ENCODE measurements around the gene SMAGP.
"Not testable (repeated sequence)": the region's sequence is repeated elsewhere in the genome, so short reads cannot be mapped to it uniquely, and the experiment has no call there.

SMAGP gene

GRCh38 chr12:51263341-51263740, 6.9 kb downstream of the SMAGP start:
- Histone ChIP-seq H3K27ac (replicated peaks) (no peak overlapping the region), H3K27me3 (ENCODE audit: insufficient read depth, poor library complexity, severe bottlenecking) (no peaks in the 10 kb centered on the region), H3K4me3 (replicated peaks; ENCODE audit: insufficient read depth, low read length) (no peak overlapping the region)
- DNase-seq (ENCODE audit: low read depth in 1 of 2, low spot score in 1 of 2): no peak
- TF ChIP-seq SPI1 (IDR thresholded peaks at IDR 0.05; ENCODE audit: borderline replicate concordance, low read depth): no peak
- TF ChIP-seq, protein P1, sequence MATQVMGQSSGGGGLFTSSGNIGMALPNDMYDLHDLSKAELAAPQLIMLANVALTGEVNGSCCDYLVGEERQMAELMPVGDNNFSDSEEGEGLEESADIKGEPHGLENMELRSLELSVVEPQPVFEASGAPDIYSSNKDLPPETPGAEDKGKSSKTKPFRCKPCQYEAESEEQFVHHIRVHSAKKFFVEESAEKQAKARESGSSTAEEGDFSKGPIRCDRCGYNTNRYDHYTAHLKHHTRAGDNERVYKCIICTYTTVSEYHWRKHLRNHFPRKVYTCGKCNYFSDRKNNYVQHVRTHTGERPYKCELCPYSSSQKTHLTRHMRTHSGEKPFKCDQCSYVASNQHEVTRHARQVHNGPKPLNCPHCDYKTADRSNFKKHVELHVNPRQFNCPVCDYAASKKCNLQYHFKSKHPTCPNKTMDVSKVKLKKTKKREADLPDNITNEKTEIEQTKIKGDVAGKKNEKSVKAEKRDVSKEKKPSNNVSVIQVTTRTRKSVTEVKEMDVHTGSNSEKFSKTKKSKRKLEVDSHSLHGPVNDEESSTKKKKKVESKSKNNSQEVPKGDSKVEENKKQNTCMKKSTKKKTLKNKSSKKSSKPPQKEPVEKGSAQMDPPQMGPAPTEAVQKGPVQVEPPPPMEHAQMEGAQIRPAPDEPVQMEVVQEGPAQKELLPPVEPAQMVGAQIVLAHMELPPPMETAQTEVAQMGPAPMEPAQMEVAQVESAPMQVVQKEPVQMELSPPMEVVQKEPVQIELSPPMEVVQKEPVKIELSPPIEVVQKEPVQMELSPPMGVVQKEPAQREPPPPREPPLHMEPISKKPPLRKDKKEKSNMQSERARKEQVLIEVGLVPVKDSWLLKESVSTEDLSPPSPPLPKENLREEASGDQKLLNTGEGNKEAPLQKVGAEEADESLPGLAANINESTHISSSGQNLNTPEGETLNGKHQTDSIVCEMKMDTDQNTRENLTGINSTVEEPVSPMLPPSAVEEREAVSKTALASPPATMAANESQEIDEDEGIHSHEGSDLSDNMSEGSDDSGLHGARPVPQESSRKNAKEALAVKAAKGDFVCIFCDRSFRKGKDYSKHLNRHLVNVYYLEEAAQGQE (IDR thresholded peaks at IDR 0.05; ENCODE audit: insufficient replicate concordance, low read depth): no peak
- no peak for TF ChIP-seq POLR2AphosphoS5 (IDR thresholded peaks at IDR 0.05; ENCODE audit: low read depth)
- TF ChIP-seq CTCF (IDR thresholded peaks at IDR 0.05; ENCODE audit: insufficient read depth, low read length): no peak
- TF ChIP-seq GABPA (IDR thresholded peaks at IDR 0.05; ENCODE audit: low read depth): no peak

DNA sequence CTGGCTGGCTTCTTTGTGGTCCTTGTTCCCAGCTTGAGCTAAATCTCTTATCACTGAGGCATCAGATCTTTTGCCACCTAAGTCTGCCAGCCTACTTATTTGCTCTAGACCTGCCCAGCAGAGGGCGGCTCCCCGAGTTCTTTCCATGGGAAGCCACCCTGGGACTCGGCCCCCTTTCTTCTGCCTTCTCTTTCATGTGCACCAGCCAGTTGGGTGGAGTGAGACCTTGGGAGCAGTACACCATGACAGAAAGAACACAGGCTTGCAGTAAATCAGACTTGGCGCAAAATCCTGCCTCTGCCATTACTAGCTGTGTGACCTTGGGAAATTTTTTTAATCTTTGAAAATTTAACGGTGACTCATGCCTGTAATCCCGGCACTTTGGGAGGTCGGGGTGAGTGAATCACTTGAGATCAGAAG, 7.4 kb downstream of the SMAGP start:
- peak; percentile 28 for TF ChIP-seq CTCF (IDR thresholded peaks at IDR 0.05; ENCODE audit: insufficient read depth, low read length)
- TF ChIP-seq POLR2AphosphoS5 (IDR thresholded peaks at IDR 0.05; ENCODE audit: low read depth): no peak
- no peak overlapping the region for H3K27ac ChIP-seq (replicated peaks)
- no peak overlapping the region for H3K4me3 ChIP-seq (replicated peaks; ENCODE audit: insufficient read depth, low read length)
- DNase-seq (ENCODE audit: low read depth in 1 of 2, low spot score in 1 of 2): peak in 1 of 2 experiments; percentile 68
- H3K27me3 ChIP-seq (ENCODE audit: insufficient read depth, poor library complexity, severe bottlenecking): no peaks in the 10 kb centered on the region

DNA sequence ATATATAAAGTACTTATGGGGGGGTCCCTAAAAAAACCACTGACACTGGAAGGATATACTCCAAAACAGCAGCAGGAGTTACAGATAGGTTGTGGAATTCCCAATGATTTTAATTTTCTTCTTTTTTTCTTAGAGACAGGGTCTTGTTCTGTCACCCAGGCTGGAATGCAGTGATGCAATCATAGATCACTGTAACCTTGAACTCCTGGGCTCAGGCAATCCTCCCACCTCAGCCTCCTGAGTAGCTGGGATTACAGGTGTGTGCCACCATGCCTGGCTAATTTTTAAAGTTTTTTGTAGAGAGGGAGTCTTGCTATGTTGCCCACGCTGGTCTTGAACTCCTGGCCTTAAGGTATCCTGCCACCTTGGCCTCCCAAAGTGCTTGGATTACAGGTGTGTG, 10.6 kb downstream of the SMAGP start:
- not testable (repeated sequence) for H3K27me3 ChIP-seq (ENCODE audit: insufficient read depth, poor library complexity, severe bottlenecking); H3K27ac ChIP-seq (replicated peaks)

GRCh38 chr12:51254536-51254935, 15.7 kb downstream of the SMAGP start:
- DNase-seq (ENCODE audit: low read depth in 1 of 2, low spot score in 1 of 2): no peak
- Histone ChIP-seq H3K27ac (replicated peaks) (no peak overlapping the region), H3K27me3 (ENCODE audit: insufficient read depth, poor library complexity, severe bottlenecking) (no peaks in the 10 kb centered on the region), H3K4me3 (replicated peaks; ENCODE audit: insufficient read depth, low read length) (no peak overlapping the region)
- TF ChIP-seq GABPA (IDR thresholded peaks at IDR 0.05; ENCODE audit: low read depth): no peak
- TF ChIP-seq CTCF (IDR thresholded peaks at IDR 0.05; ENCODE audit: insufficient read depth, low read length): no peak
- TF ChIP-seq POLR2AphosphoS5 (IDR thresholded peaks at IDR 0.05; ENCODE audit: low read depth): no peak
- TF ChIP-seq, protein P1 (IDR thresholded peaks at IDR 0.05; ENCODE audit: insufficient replicate concordance, low read depth): no peak
- no peak for TF ChIP-seq SPI1 (IDR thresholded peaks at IDR 0.05; ENCODE audit: borderline replicate concordance, low read depth)

More for the DNA sequence above, 10.6 kb downstream of the SMAGP start:
- DNase-seq (ENCODE audit: low read depth in 1 of 2, low spot score in 1 of 2); H3K4me3 ChIP-seq (replicated peaks; ENCODE audit: insufficient read depth, low read length): not testable (repeated sequence)

Measured in HL-60 (cell line).